ENCODE data around the gene RYR1. TPM values are rescaled to one million over a fixed set of nuclear protein-coding genes. Genes with fewer than 3 reads are reported as not detected.

Gene RYR1
- total RNA-seq, 2 donors from 2014 or later = 0.33 to 1.0 TPM

DNA sequence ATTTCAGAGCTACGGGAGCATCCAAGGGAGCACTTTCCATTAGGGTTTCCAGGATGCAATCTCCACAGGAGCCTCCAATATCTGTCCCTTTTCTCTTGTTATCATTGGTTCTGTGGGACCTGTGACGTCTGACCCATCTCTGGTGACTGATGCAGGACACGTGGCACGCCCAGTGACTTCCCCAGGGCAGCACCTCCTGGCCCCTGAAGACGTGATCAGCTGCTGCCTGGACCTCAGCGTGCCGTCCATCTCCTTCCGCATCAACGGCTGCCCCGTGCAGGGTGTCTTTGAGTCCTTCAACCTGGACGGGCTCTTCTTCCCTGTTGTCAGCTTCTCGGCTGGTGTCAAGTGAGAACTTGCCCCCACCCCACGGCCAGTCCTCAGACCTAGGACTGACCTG is 25.5 kb downstream of the RYR1 start:
- H3K27ac ChIP-seq = no peak overlapping the region
- H3K4me1 ChIP-seq = no peaks in the 10 kb centered on the region
- DNase-seq (no peak), ATAC-seq (no peak)
- no peak overlapping the region for H3K4me3 ChIP-seq
- no peaks in the 10 kb centered on the region for H3K9me3 ChIP-seq
- WGBS, 2 donors = 64 to 66% methylated on average over 13 of the region's 13 CpGs
- H3K27me3 ChIP-seq = no peaks in the 10 kb centered on the region
- TF ChIP-seq POLR2A (IDR thresholded peaks at IDR 0.05) = no peak
- TF ChIP-seq, protein P1, sequence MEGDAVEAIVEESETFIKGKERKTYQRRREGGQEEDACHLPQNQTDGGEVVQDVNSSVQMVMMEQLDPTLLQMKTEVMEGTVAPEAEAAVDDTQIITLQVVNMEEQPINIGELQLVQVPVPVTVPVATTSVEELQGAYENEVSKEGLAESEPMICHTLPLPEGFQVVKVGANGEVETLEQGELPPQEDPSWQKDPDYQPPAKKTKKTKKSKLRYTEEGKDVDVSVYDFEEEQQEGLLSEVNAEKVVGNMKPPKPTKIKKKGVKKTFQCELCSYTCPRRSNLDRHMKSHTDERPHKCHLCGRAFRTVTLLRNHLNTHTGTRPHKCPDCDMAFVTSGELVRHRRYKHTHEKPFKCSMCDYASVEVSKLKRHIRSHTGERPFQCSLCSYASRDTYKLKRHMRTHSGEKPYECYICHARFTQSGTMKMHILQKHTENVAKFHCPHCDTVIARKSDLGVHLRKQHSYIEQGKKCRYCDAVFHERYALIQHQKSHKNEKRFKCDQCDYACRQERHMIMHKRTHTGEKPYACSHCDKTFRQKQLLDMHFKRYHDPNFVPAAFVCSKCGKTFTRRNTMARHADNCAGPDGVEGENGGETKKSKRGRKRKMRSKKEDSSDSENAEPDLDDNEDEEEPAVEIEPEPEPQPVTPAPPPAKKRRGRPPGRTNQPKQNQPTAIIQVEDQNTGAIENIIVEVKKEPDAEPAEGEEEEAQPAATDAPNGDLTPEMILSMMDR (IDR thresholded peaks at IDR 0.05) = no peak
- intact Hi-C loops (cut with DNase I) = no loop called here
- no peaks in the 10 kb centered on the region for H3K36me3 ChIP-seq (replicated peaks in 1 of 2; ENCODE audit: insufficient read depth in 1 of 2, low read depth in 2 of 2)

DNA sequence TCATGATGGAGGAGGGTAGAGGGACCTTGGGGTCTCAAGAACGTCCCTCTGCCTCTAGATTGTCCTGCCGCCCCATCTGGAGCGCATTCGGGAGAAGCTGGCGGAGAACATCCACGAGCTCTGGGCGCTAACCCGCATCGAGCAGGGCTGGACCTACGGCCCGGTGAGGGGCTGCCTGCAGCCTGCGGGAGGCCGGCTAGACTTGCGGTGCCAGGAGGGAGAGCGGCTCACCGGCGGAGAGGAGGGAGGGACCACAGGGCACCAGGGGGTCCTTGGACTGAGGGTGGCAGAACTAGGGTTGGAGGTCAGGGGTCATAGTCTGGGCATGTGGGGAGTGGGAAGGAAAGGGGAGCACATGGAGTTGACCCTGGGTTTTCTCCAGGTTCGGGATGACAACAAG is 29.9 kb downstream of the RYR1 start:
- no peak overlapping the region for H3K27ac ChIP-seq
- H3K9me3 ChIP-seq = no peaks in the 10 kb centered on the region
- WGBS, 2 donors = 81 to 84% methylated on average over 14 to 17 of the region's 18 CpGs
- H3K4me3 ChIP-seq = no peak overlapping the region
- no peak for ATAC-seq
- H3K4me1 ChIP-seq = no peaks in the 10 kb centered on the region
- intact Hi-C loops (cut with DNase I) = no loop called here
- no peaks in the 10 kb centered on the region for H3K36me3 ChIP-seq (replicated peaks in 1 of 2; ENCODE audit: insufficient read depth in 1 of 2, low read depth in 2 of 2)
- DNase-seq = no peak
- TF ChIP-seq, protein P1 (IDR thresholded peaks at IDR 0.05) = no peak
- no peak for TF ChIP-seq POLR2A (IDR thresholded peaks at IDR 0.05)
- H3K27me3 ChIP-seq = no peaks in the 10 kb centered on the region

DNA sequence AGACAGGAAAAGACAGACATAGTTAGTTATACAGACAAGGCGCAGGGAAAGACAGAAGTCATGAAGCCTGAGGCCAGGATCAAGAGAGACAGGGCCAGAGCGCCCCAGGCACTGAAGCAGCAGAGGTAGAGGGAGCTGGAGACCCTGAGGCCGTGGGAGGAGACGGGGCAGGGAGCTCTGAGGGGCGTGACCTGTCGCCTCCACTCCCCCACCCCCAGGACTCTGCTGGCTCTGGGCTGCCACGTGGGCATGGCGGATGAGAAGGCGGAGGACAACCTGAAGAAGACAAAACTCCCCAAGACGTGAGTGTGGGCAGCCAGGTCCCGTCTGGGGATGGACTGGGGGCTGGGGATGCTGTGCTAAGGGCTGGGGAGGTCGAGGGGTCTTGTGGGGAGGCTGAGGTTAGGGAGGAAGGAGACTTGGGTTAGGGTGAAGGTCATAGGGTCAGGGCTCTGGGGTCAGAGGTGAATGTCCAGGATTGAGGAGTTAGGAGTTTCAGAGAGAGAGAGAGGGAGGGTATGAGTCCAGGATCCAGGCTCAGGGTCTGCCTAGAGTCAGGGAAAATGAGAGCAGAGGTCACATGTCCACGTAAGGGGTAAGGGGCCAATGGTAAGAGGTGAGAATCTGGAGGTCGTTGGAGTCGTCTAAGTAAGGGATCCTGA is 31.1 kb downstream of the RYR1 start:
- 36 to 48% methylated on average over 13 to 15 of the region's 15 CpGs for WGBS, 2 donors
- intact Hi-C loops (cut with DNase I) = no loop called here
- H3K9me3 ChIP-seq = no peaks in the 10 kb centered on the region
- no peak for ATAC-seq
- no peak for TF ChIP-seq POLR2A (IDR thresholded peaks at IDR 0.05)
- TF ChIP-seq, protein P1 (IDR thresholded peaks at IDR 0.05) = no peak
- H3K36me3 ChIP-seq (replicated peaks in 1 of 2; ENCODE audit: insufficient read depth in 1 of 2, low read depth in 2 of 2) = no peaks in the 10 kb centered on the region
- no peaks in the 10 kb centered on the region for H3K27me3 ChIP-seq
- H3K27ac ChIP-seq = no peak overlapping the region
- no peak overlapping the region for H3K4me3 ChIP-seq
- H3K4me1 ChIP-seq = no peaks in the 10 kb centered on the region
- no peak for DNase-seq

DNA sequence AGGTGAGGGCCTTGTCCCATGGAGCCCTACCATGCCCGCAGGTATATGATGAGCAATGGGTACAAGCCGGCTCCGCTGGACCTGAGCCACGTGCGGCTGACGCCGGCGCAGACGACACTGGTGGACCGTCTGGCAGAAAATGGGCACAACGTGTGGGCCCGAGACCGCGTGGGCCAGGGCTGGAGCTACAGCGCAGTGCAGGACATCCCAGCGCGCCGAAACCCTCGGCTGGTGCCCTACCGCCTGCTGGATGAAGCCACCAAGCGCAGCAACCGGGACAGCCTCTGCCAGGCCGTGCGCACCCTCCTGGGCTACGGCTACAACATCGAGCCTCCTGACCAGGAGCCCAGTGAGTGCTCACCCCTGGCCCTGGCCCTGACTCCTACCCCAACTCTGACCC is 32.6 kb downstream of the RYR1 start:
- Histone ChIP-seq H3K4me1 (no peaks in the 10 kb centered on the region), H3K9me3 (no peaks in the 10 kb centered on the region), H3K36me3 (replicated peaks in 1 of 2; ENCODE audit: insufficient read depth in 1 of 2, low read depth in 2 of 2) (no peaks in the 10 kb centered on the region), H3K27me3 (no peaks in the 10 kb centered on the region), H3K4me3 (no peak overlapping the region), H3K27ac (no peak overlapping the region)
- no peak for DNase-seq
- intact Hi-C loops (cut with DNase I) = no loop called here
- 93 to 100% methylated on average over 2 to 26 of the region's 26 CpGs for WGBS, 2 donors
- ATAC-seq = no peak
- TF ChIP-seq, protein P1 (IDR thresholded peaks at IDR 0.05) = no peak
- no peak for TF ChIP-seq POLR2A (IDR thresholded peaks at IDR 0.05)

All from body of pancreas (tissue), 4 donors.